K562 (cell line): ENCODE results near the gene SH3RF1.

Source experiments
- CCAR2 ChIP-seq: fragments of 200-400 bp; formaldehyde crosslinking; IDR thresholded peaks from 2 replicates; pipeline ENCODE4 v1.6.1; 2017; ENCODE audit warnings: mild to moderate bottlenecking, low read depth, low read length
- CHD2 ChIP-seq: IDR thresholded peaks from 2 replicates; pipeline ENCODE4 v1.6.1; 2011; ENCODE audit warnings: low read depth, low read length
- KLF6 ChIP-seq: fragments of 250-450 bp; sonication (Bioruptor Pico); IDR thresholded peaks from 2 replicates; pipeline ENCODE4 v1.4.0; 2020; ENCODE audit warnings: mild to moderate bottlenecking, moderate library complexity, borderline replicate concordance
- NCOA4 ChIP-seq: fragments of 450-650 bp; IDR thresholded peaks from 2 replicates; pipeline ENCODE4 v1.6.1; 2018; ENCODE audit warnings: mild to moderate bottlenecking; ENCODE audit not compliant: partially characterized antibody
- NR4A1 ChIP-seq, 2 experiments: fragments of 250-450 bp in 1 of 2; fragments of 450-650 bp in 1 of 2; sonication (Bioruptor Pico) in 1 of 2; IDR thresholded peaks; 2 replicates each; pipeline versions ENCODE4 v1.4.0 to v1.6.1; 2016 to 2020; ENCODE audit warnings: mild to moderate bottlenecking in 2 of 2, missing compliant biosample characterization in 1 of 2, missing genetic modification characterization in 1 of 2, moderate library complexity in 1 of 2
- PRPF4 ChIP-seq: fragments of 200-400 bp; formaldehyde crosslinking; IDR thresholded peaks from one replicate; pipeline ENCODE4 v1.6.1; 2017; ENCODE audit warnings: low read length, low read depth, mild to moderate bottlenecking; ENCODE audit not compliant: insufficient read depth, poor library complexity, severe bottlenecking
- ZNF3 ChIP-seq: fragments of 250-450 bp; sonication (Bioruptor Pico); IDR thresholded peaks from 2 replicates; pipeline ENCODE4 v1.5.0; 2021; ENCODE audit warnings: mild to moderate bottlenecking, moderate library complexity

- TF ChIP-seq CCAR2 (no peak), NR4A1 (CRISPR knock-in tag; IDR thresholded peaks at IDR 0.05) (no peak), NR4A1 (tag; IDR thresholded peaks at IDR 0.05) (no peak), ZNF3 (CRISPR knock-in tag) (no peak), KLF6 (CRISPR knock-in tag) (no peak), CHD2 (no peak), PRPF4 (no peak), NCOA4 (no peak)
These were observed at the start of gene SH3RF1 for GRCh38 chr4:169270810-169271691.
